Measurements from ENCODE around the gene KIR2DL4.
"Not testable (repeated sequence)": the region's sequence is repeated elsewhere in the genome, so short reads cannot be mapped to it uniquely, and the experiment has no call there.

KIR2DL4 gene

DNA sequence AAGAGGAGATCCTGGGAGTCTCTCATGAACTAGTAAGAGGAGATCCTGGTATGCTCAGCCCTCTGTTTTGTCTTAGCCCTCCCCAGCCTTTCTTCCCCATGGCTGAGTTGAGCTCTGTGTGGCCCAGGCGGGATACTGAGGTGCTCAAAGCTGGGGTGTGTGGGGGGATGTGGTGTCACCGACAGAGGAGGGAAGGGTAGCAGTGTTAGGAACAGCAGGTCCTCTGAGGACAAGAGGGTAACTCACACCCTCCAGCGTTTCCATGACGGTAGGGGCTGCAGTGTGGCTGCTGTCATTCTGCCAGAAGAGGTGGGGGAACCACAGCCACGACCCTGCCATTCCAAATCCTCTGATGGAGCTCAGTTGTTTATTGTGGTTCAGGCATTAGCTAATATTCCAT, 691 bp downstream of the KIR2DL4 start:
- Histone ChIP-seq H3K4me3 (ENCODE audit: low read length) (no peak overlapping the region), H4K20me1 (ENCODE audit: insufficient read depth, low read length) (no peaks in the 10 kb centered on the region), H3K79me2 (ENCODE audit: low read length) (no peaks in the 10 kb centered on the region), H3K27ac (ENCODE audit: low read length) (no peak overlapping the region), H3K9ac (ENCODE audit: low read length) (no peak overlapping the region), H2AFZ (ENCODE audit: low read depth, low read length) (no peak overlapping the region), H3K27me3 (ENCODE audit: low read depth, low read length) (peaks cover 57% of the 10 kb centered on the region), H3K4me1 (ENCODE audit: low read length) (no peaks in the 10 kb centered on the region), H3K4me2 (ENCODE audit: low read length) (no peak overlapping the region), H3K36me3 (replicated peaks; ENCODE audit: low read depth, low read length) (no peaks in the 10 kb centered on the region), H3K9me3 (ENCODE audit: insufficient read depth, low read length) (no peaks in the 10 kb centered on the region)
- TF ChIP-seq, protein P1, sequence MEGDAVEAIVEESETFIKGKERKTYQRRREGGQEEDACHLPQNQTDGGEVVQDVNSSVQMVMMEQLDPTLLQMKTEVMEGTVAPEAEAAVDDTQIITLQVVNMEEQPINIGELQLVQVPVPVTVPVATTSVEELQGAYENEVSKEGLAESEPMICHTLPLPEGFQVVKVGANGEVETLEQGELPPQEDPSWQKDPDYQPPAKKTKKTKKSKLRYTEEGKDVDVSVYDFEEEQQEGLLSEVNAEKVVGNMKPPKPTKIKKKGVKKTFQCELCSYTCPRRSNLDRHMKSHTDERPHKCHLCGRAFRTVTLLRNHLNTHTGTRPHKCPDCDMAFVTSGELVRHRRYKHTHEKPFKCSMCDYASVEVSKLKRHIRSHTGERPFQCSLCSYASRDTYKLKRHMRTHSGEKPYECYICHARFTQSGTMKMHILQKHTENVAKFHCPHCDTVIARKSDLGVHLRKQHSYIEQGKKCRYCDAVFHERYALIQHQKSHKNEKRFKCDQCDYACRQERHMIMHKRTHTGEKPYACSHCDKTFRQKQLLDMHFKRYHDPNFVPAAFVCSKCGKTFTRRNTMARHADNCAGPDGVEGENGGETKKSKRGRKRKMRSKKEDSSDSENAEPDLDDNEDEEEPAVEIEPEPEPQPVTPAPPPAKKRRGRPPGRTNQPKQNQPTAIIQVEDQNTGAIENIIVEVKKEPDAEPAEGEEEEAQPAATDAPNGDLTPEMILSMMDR (IDR thresholded peaks at IDR 0.05; ENCODE audit: low read depth, low read length), result no peak
- no peak for TF ChIP-seq EZH2phosphoT487 (IDR thresholded peaks at IDR 0.05; ENCODE audit: low read depth)

DNA sequence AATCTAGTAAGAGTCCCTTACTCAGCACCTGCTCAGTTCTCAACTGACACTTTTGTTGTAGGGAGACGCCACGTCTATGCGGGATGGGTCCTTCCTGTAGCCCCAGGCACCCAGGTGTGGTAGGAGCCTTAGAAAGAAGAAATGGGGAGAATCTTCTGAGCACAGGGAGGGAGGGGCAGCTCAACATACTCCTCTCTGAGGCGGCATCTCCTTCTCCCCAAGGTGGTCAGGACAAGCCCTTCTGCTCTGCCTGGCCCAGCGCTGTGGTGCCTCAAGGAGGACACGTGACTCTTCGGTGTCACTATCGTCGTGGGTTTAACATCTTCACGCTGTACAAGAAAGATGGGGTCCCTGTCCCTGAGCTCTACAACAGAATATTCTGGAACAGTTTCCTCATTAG, 1.2 kb downstream of the KIR2DL4 start:
- Histone ChIP-seq H3K9ac (ENCODE audit: low read length) (no peak overlapping the region), H3K79me2 (ENCODE audit: low read length) (no peaks in the 10 kb centered on the region), H3K4me2 (ENCODE audit: low read length) (no peak overlapping the region), H3K4me3 (ENCODE audit: low read length) (no peak overlapping the region), H3K9me3 (ENCODE audit: insufficient read depth, low read length) (no peaks in the 10 kb centered on the region), H3K4me1 (ENCODE audit: low read length) (no peaks in the 10 kb centered on the region), H3K36me3 (replicated peaks; ENCODE audit: low read depth, low read length) (no peaks in the 10 kb centered on the region), H3K27ac (ENCODE audit: low read length) (no peak overlapping the region), H3K27me3 (ENCODE audit: low read depth, low read length) (peaks cover 57% of the 10 kb centered on the region), H2AFZ (ENCODE audit: low read depth, low read length) (no peak overlapping the region), H4K20me1 (ENCODE audit: insufficient read depth, low read length) (no peaks in the 10 kb centered on the region)
- no peak for TF ChIP-seq EZH2phosphoT487 (IDR thresholded peaks at IDR 0.05; ENCODE audit: low read depth)
- TF ChIP-seq, protein P1 (IDR thresholded peaks at IDR 0.05; ENCODE audit: low read depth, low read length), result no peak

DNA sequence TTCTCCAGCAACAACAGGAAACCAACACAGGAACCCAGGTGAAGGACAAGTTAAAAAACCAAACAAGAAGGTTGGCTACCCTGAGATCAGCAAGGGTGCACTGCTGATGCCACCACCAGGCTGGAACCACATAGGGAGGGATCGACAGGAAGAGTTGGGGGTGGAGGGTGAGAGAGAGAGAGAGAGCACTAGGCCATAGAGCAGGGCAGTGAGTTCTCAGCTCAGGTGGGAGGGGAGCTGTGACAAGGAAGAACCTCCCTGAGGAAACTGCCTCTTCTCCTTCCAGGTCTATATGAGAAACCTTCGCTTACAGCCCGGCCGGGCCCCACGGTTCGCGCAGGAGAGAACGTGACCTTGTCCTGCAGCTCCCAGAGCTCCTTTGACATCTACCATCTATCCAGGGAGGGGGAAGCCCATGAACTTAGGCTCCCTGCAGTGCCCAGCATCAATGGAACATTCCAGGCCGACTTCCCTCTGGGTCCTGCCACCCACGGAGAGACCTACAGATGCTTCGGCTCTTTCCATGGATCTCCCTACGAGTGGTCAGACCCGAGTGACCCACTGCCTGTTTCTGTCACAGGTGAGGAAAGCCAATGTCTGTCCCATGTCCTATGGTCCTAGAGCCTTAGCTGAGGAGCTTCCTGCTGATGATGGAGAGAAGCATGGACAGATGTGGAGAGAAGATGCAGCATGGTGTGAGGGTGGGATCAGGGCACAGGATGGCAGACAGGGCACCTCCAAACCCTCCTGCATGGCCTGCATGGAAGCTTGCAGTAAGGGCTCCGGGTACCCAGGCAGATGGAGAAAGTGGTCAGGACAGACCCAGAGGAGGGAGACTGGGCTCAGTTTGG, 2.5 kb downstream of the KIR2DL4 start:
- no peaks in the 10 kb centered on the region for H3K9me3 ChIP-seq (ENCODE audit: insufficient read depth, low read length)
- no peak overlapping the region for H3K4me3 ChIP-seq (ENCODE audit: low read length)
- H3K9ac ChIP-seq (ENCODE audit: low read length), result no peak overlapping the region
- H4K20me1 ChIP-seq (ENCODE audit: insufficient read depth, low read length), result no peaks in the 10 kb centered on the region
- H2AFZ ChIP-seq (ENCODE audit: low read depth, low read length), result no peak overlapping the region
- H3K36me3 ChIP-seq (replicated peaks; ENCODE audit: low read depth, low read length), result no peaks in the 10 kb centered on the region
- H3K4me1 ChIP-seq (ENCODE audit: low read length), result no peaks in the 10 kb centered on the region
- no peak overlapping the region for H3K4me2 ChIP-seq (ENCODE audit: low read length)
- no peak overlapping the region for H3K27ac ChIP-seq (ENCODE audit: low read length)
- peaks cover 65% of the 10 kb centered on the region for H3K27me3 ChIP-seq (ENCODE audit: low read depth, low read length)
- TF ChIP-seq EZH2phosphoT487 (IDR thresholded peaks at IDR 0.05; ENCODE audit: low read depth), result no peak
- TF ChIP-seq, protein P1 (IDR thresholded peaks at IDR 0.05; ENCODE audit: low read depth, low read length), result no peak
- H3K79me2 ChIP-seq (ENCODE audit: low read length), result no peaks in the 10 kb centered on the region

DNA sequence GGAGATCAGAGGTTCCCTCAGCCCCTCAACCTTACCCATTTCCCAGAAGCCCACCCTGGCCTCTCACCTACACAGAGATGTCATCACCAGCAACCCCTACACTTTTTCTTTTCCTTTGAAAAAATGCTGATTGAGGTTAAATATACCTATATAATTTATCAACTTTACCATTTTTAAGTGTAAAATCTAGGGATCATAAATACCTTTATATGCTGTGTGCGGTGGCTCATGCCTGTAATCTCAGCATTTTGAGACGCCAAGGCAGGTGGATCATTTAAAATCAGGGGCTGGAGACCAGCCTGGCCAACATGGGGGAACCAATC, 3.1 kb downstream of the KIR2DL4 start:
- Histone ChIP-seq H3K27me3 (ENCODE audit: low read depth, low read length) (peaks cover 63% of the 10 kb centered on the region), H3K4me2 (ENCODE audit: low read length) (no peak overlapping the region), H3K36me3 (replicated peaks; ENCODE audit: low read depth, low read length) (no peaks in the 10 kb centered on the region), H3K79me2 (ENCODE audit: low read length) (no peaks in the 10 kb centered on the region), H3K4me1 (ENCODE audit: low read length) (no peaks in the 10 kb centered on the region), H4K20me1 (ENCODE audit: insufficient read depth, low read length) (no peaks in the 10 kb centered on the region), H3K27ac (ENCODE audit: low read length) (no peak overlapping the region), H3K4me3 (ENCODE audit: low read length) (no peak overlapping the region), H2AFZ (ENCODE audit: low read depth, low read length) (no peak overlapping the region), H3K9me3 (ENCODE audit: insufficient read depth, low read length) (no peaks in the 10 kb centered on the region), H3K9ac (ENCODE audit: low read length) (no peak overlapping the region)
- TF ChIP-seq, protein P1 (IDR thresholded peaks at IDR 0.05; ENCODE audit: low read depth, low read length), result no peak
- no peak for TF ChIP-seq EZH2phosphoT487 (IDR thresholded peaks at IDR 0.05; ENCODE audit: low read depth)

DNA sequence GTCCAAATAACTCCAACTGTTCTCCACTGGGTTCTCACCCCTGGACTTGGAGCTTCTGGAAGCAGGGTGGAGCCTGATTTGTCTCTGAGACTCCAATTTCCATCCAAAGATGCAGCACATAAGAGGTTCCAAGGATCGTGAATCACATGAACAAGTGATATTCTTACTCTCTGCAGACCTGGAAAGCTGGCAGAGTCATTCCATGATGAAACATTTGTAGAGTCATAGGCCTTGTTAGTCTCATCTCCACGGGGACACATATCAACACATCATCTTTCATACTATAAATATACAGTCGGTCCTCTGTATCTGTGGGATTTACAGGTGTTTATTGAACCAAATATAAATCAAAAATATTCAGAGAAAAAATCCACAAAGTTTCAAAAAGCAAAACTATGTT, 11.2 kb downstream of the KIR2DL4 start:
- H3K36me3 ChIP-seq (replicated peaks; ENCODE audit: low read depth, low read length); H3K79me2 ChIP-seq (ENCODE audit: low read length); H3K27ac ChIP-seq (ENCODE audit: low read length); H3K4me1 ChIP-seq (ENCODE audit: low read length); H4K20me1 ChIP-seq (ENCODE audit: insufficient read depth, low read length); H3K4me2 ChIP-seq (ENCODE audit: low read length); H3K4me3 ChIP-seq (ENCODE audit: low read length); H3K9me3 ChIP-seq (ENCODE audit: insufficient read depth, low read length); H3K9ac ChIP-seq (ENCODE audit: low read length); H2AFZ ChIP-seq (ENCODE audit: low read depth, low read length): not testable (repeated sequence)
- peaks cover 35% of the 10 kb centered on the region for H3K27me3 ChIP-seq (ENCODE audit: low read depth, low read length)

DNA sequence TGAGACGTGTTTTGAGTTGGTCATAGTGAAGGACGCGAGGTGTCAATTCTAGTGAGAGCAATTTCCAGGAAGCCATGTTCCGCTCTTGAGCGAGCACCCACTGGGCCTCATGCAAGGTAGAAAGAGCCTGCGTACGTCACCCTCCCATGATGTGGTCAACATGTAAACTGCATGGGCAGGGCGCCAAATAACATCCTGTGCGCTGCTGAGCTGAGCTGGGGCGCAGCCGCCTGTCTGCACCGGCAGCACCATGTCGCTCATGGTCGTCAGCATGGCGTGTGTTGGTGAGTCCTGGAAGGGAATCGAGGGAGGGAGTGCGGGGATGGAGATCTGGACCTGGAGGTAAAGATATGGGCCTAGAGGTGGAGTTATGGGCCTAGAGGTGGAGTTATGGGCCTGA, 12.8 kb downstream of the KIR2DL4 start, which contains the start of gene KIR3DL1:
Gene KIR3DL1 (plus strand): TSS at position 218 of the 400 bp plus-strand sequence.
- H3K27ac ChIP-seq (ENCODE audit: low read length); H3K36me3 ChIP-seq (replicated peaks; ENCODE audit: low read depth, low read length); H4K20me1 ChIP-seq (ENCODE audit: insufficient read depth, low read length); H3K4me2 ChIP-seq (ENCODE audit: low read length); H3K4me3 ChIP-seq (ENCODE audit: low read length); H3K4me1 ChIP-seq (ENCODE audit: low read length); H3K9me3 ChIP-seq (ENCODE audit: insufficient read depth, low read length); H3K79me2 ChIP-seq (ENCODE audit: low read length); H3K9ac ChIP-seq (ENCODE audit: low read length); H2AFZ ChIP-seq (ENCODE audit: low read depth, low read length): not testable (repeated sequence)
- peaks cover 36% of the 10 kb centered on the region for H3K27me3 ChIP-seq (ENCODE audit: low read depth, low read length)

All from OCI-LY3 (cell line).